ENCODE data around the gene CEP89.

- TF ChIP-seq TAF1 (IDR thresholded peaks at IDR 0.05; ENCODE audit: low read depth) (no peak), REST (IDR thresholded peaks at IDR 0.05; ENCODE audit: low read depth) (no peak), EGR1 (IDR thresholded peaks at IDR 0.05) (no peak), RAD21 (IDR thresholded peaks at IDR 0.05; ENCODE audit: low read depth) (no peak), YY1 (IDR thresholded peaks at IDR 0.05; ENCODE audit: low read depth) (no peak)
Observed at GRCh38 chr19:32852216-32852615, 119.5 kb downstream of the CEP89 start.
